ENCODE results near the gene SLC50A1. TPM values are rescaled to one million over a fixed set of nuclear protein-coding genes. Genes with fewer than 3 reads are reported as not detected.
A peak's percentile ranks its signal among the peaks of the same experiment; 100 is the strongest.

The SLC50A1 gene
- total and polyA plus RNA-seq, 9 of the 15 experiments (the other 6 are each of a cell fraction or from before 2014, with no cell fraction given): 46.5 to 132 (median 91.9) TPM

DNA sequence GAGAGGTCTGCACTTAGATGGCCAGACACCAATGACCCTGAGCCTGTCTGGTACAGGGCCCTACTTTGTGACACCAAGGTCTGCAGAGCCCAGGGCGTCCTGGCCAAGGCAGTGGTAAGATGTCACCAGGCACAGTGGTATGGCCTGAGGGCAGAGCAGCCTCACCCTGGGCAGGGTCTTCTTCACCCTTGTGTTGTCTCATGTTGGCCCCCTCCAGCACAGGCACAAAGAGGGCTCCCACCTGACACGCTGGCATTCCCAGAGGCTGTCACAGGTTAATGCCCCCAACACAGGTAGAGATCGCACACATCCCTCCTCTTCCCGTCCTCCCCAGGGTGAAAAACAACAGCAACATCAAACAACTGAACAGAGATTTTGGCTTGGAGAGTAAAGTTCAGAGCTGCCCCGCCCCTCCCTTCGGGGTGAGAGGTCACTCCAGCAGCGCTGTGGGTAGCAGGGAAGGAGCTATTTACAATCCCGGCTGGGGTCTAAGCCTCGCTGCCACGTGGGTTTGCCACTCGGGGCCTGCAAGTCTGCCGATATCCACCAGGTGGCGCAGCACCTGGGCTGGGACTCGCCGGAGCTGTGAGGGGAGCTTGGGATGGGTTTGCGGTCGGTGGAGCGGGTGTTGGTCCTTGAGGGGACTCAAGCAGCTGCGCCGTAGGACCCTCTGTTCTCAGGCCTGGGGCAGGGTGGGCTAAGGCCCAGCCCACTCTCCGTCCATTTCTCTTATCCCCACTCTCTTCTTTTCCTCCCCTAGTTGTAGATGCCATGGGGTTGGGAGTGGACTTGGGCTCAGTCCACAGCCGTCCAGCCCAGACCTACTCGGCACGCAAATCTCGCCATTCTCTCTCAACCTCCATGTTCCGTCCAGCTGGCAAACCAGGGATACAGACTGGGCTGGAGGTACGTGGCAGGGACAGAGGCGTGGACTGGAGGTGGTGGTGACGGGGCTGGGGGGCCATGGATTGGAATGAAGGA, 44.3 kb upstream of the SLC50A1 start:
- no TSS peak for BruUV-seq (replicated peaks)
- H3K4me3 ChIP-seq: no peak overlapping the region
- H3K27ac ChIP-seq (ENCODE audit: extremely low read depth, low read depth, low read length): no peak overlapping the region
- 19% methylated on average over 28 of the region's 29 CpGs for WGBS (ENCODE audit: insufficient coverage, low coverage, missing lambda C conversion rate)
- H4K20me1 ChIP-seq (replicated peaks; ENCODE audit: control insufficient read depth, insufficient read depth, low read length): no peaks in the 10 kb centered on the region
- H3K9ac ChIP-seq (ENCODE audit: insufficient read depth in 1 of 2, low read depth in 2 of 2, low read length in 2 of 2): peak overlapping the region; percentile 34 to 87; a peak in 3 of 4 replicates
- H2AFZ ChIP-seq (ENCODE audit: low read depth, low read length): peak overlapping the region; percentile 99
- peaks cover 5% of the 10 kb centered on the region for H3K9me1 ChIP-seq (ENCODE audit: control insufficient read depth, insufficient read depth, low read length)
- H3K9me3 ChIP-seq (replicated peaks; ENCODE audit: control insufficient read depth, insufficient read depth, low read depth, low read length): no peaks in the 10 kb centered on the region
- ChIA-PET CTCF (ENCODE audit: low intra/inter-chr PET ratio) (interaction anchor here (0.7 to 2.6 kb wide), 4 partner anchors 29 to 133 kb away, joined by 3 to 59 read pairs (median 5); partner anchors contain the start of gene KRTCAP2), POLR2A (interaction anchor here (0.6 to 1.5 kb wide), 10 partner anchors 11 to 105 kb away, joined by 3 to 9 read pairs (median 3); partner anchors contain the start of genes KRTCAP2 and SLC50A1)
- H3K4me1 ChIP-seq (replicated peaks in 1 of 2; ENCODE audit: control insufficient read depth in 2 of 2, insufficient read depth in 2 of 2, low read length in 2 of 2): peaks cover 12 to 24% of the 10 kb centered on the region in 2 experiments; a peak in 4 of 5 replicates
- intact Hi-C loops (cut with micrococcal nuclease) (loop anchor here (1.0 to 10.0 kb wide), 2 partner anchors 76 to 503 kb away; no protein-coding TSS in a partner anchor), in situ Hi-C loops (cut with MboI) (loop anchor here (5.0 to 10.0 kb wide), 2 partner anchors 76 to 503 kb away; no protein-coding TSS in a partner anchor)
- H3K4me2 ChIP-seq (ENCODE audit: insufficient read depth, low read length): peak overlapping the region; percentile 66
- no peaks in the 10 kb centered on the region; the same call in 2 of the 3 replicates for H3K79me2 ChIP-seq (ENCODE audit: control insufficient read depth, insufficient read depth, low read length)
- H3K36me3 ChIP-seq (ENCODE audit: control insufficient read depth, insufficient read depth, low read length): peaks cover 6% of the 10 kb centered on the region; the same call in 1 of the 3 replicates
- ATAC-seq (peak; percentile 89), DNase-seq (ENCODE audit: extremely low read depth in 1 of 4, low spot score in 3 of 4) (peak; percentile 79 to 92 (median 82)), FAIRE-seq (peak; percentile 95)
- peaks cover 0 to 3% of the 10 kb centered on the region in 2 experiments; a peak in 1 of 5 replicates for H3K27me3 ChIP-seq (ENCODE audit: control insufficient read depth in 2 of 2, insufficient read depth in 2 of 2, low read length in 2 of 2)
- TF ChIP-seq KHSRP (IDR thresholded peaks at IDR 0.05) (no peak), HES1 (IDR thresholded peaks at IDR 0.05; ENCODE audit: low read depth) (no peak), FOXA1 (IDR thresholded peaks at IDR 0.05; ENCODE audit: borderline replicate concordance) (no peak), XRCC5 (IDR thresholded peaks at IDR 0.05; ENCODE audit: low read depth, low read length) (peak; percentile 91), MYC (IDR thresholded peaks at IDR 0.05; ENCODE audit: low read depth, low read length) (peak; percentile 97), MYC (CRISPR knock-in tag; IDR thresholded peaks at IDR 0.05; ENCODE audit: borderline replicate concordance, low read depth) (peak; percentile 61; the same call in 1 of the 2 replicates), ZBTB11 (CRISPR knock-in tag; IDR thresholded peaks at IDR 0.05) (no peak), IRF2 (CRISPR knock-in tag; IDR thresholded peaks at IDR 0.05) (no peak), MXI1 (IDR thresholded peaks at IDR 0.05; ENCODE audit: low read depth, low read length) (peak; percentile 61; the same call in 1 of the 2 replicates), KLF16 (IDR thresholded peaks at IDR 0.05) (0 out of 2 replicates have a peak, but pooled peaks have one; percentile 4), NUFIP1 (IDR thresholded peaks at IDR 0.05; ENCODE audit: partially characterized antibody) (no peak), RCOR1 (IDR thresholded peaks at IDR 0.05; ENCODE audit: borderline replicate concordance in 1 of 2, low read depth in 2 of 2, low read length in 2 of 2) (peak in 1 of 2 experiments; percentile 57; a peak in 1 of 4 replicates), STAG1 (CRISPR knock-in tag; IDR thresholded peaks at IDR 0.05; ENCODE audit: borderline replicate concordance) (peak; percentile 64; the same call in 1 of the 2 replicates)

All from K562 (cell line).